Ishikawa (cell line): Measurements from ENCODE around the gene LINGO4.

ENCODE experiments used
- CEBPB ChIP-seq: IDR thresholded peaks from 2 replicates; pipeline ENCODE4 v1.6.1; 2012
- CREB1 ChIP-seq: IDR thresholded peaks from 2 replicates; pipeline ENCODE4 v1.6.1; 2012; ENCODE audit warnings: low read depth
- EP300 ChIP-seq: IDR thresholded peaks from 2 replicates; pipeline ENCODE4 v1.6.1; 2012; ENCODE audit warnings: borderline replicate concordance
- FOXM1 ChIP-seq: IDR thresholded peaks from 2 replicates; pipeline ENCODE4 v1.6.1; 2012; ENCODE audit warnings: low read depth, borderline replicate concordance
- RAD21 ChIP-seq: IDR thresholded peaks from 2 replicates; pipeline ENCODE4 v1.6.1; 2012; ENCODE audit warnings: low read depth
- TAF1 ChIP-seq: IDR thresholded peaks from 2 replicates; pipeline ENCODE4 v1.6.1; 2012; ENCODE audit warnings: low read depth, mild to moderate bottlenecking
- TCF12 ChIP-seq: IDR thresholded peaks from 2 replicates; pipeline ENCODE4 v1.6.1; 2012; ENCODE audit warnings: low read depth
- TF ChIP-seq, protein P1 (sequence below): IDR thresholded peaks from 2 replicates; pipeline ENCODE4 v1.6.1; 2012; ENCODE audit warnings: low read depth, mild to moderate bottlenecking
- TF ChIP-seq, protein P2 (sequence below): IDR thresholded peaks from 2 replicates; pipeline ENCODE4 v1.6.1; 2012
- TF ChIP-seq, protein P3 (sequence below): IDR thresholded peaks from 2 replicates; pipeline ENCODE4 v1.6.1; 2012

DNA sequence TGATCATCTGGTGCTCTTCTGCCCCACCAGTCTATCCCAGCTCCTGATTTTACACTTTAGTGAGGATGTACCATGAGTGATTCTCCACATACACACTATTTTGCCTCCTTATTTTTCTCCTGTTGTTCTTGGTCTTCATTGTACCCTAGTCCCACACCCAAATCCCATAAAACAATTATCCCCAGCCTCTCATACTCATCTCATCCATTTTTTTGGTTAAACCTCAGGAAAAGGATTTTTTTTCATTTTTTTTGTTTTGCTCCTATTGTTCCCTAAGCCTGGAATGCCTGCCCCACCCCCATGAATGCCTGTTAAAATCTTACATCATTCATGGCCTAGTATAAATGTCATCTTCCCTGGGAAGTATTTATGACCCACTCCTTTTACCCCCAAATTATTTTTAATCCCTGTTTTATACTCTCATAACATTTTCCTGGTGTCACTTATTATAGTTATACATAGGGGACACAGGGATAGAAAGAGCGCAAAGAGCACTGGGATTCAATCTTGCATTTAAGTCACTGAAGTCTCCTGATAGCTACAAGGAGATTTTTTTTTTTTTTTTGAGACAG lies 4.9 kb upstream of the LINGO4 start:
- TF ChIP-seq RAD21 (no peak), TCF12 (no peak), CEBPB (no peak), CREB1 (no peak), TAF1 (no peak), FOXM1 (no peak), EP300 (no peak)
- TF ChIP-seq, protein P1, sequence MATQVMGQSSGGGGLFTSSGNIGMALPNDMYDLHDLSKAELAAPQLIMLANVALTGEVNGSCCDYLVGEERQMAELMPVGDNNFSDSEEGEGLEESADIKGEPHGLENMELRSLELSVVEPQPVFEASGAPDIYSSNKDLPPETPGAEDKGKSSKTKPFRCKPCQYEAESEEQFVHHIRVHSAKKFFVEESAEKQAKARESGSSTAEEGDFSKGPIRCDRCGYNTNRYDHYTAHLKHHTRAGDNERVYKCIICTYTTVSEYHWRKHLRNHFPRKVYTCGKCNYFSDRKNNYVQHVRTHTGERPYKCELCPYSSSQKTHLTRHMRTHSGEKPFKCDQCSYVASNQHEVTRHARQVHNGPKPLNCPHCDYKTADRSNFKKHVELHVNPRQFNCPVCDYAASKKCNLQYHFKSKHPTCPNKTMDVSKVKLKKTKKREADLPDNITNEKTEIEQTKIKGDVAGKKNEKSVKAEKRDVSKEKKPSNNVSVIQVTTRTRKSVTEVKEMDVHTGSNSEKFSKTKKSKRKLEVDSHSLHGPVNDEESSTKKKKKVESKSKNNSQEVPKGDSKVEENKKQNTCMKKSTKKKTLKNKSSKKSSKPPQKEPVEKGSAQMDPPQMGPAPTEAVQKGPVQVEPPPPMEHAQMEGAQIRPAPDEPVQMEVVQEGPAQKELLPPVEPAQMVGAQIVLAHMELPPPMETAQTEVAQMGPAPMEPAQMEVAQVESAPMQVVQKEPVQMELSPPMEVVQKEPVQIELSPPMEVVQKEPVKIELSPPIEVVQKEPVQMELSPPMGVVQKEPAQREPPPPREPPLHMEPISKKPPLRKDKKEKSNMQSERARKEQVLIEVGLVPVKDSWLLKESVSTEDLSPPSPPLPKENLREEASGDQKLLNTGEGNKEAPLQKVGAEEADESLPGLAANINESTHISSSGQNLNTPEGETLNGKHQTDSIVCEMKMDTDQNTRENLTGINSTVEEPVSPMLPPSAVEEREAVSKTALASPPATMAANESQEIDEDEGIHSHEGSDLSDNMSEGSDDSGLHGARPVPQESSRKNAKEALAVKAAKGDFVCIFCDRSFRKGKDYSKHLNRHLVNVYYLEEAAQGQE: no peak
- TF ChIP-seq, protein P2, sequence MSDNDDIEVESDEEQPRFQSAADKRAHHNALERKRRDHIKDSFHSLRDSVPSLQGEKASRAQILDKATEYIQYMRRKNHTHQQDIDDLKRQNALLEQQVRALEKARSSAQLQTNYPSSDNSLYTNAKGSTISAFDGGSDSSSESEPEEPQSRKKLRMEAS: no peak
- TF ChIP-seq, protein P3, sequence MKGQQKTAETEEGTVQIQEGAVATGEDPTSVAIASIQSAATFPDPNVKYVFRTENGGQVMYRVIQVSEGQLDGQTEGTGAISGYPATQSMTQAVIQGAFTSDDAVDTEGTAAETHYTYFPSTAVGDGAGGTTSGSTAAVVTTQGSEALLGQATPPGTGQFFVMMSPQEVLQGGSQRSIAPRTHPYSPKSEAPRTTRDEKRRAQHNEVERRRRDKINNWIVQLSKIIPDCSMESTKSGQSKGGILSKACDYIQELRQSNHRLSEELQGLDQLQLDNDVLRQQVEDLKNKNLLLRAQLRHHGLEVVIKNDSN: no peak
